ENCODE results near the gene PDE4D. TPM values are rescaled to one million over a fixed set of nuclear protein-coding genes. Genes with fewer than 3 reads are reported as not detected.

Gene PDE4D
- total and polyA plus RNA-seq, 10 of the 15 experiments (the other 5 are each of a cell fraction or from before 2014, with no cell fraction given), result 0.87 to 4.1 (median 2.2) TPM

DNA sequence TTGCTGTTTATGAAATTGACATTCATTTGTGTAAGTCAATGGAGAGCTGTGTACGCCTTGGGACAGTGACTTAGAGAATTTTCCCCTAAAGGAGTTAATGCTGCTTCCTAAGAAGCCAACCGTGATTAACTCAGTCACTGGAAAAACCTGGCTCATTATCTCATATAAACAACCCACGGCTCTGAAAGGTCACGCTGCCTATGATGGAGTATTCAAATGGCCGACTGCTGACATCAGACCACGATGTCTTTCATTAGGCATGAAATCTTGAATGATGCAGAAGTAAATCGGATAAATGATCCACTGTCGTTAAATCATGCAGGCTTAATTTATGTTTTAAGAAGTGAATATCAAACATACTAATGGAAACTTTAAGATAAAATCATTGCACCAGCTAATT, 706.9 kb downstream of the PDE4D start:
- RAD21 ChIA-PET (ENCODE audit: unreplicated experiment), result interaction anchor here (1.4 to 1.6 kb wide), 2 partner anchors 152 to 195 kb away, joined by 3 read pairs; no protein-coding TSS in a partner anchor
- BruUV-seq (replicated peaks), result no TSS peak
- ATAC-seq, result no peak

GRCh38 chr5:59185757-59186385, 707.7 kb downstream of the PDE4D start:
- ChIA-PET SMC1A (ENCODE audit: uncharacterized antibody, unreplicated experiment) (interaction anchor here (0.6 to 1.3 kb wide), 3 partner anchors 151 to 353 kb away, joined by 3 to 10 read pairs (median 3); no protein-coding TSS in a partner anchor), POLR2A (no interaction called here), RAD21 (ENCODE audit: unreplicated experiment) (interaction anchor here (1.1 to 1.6 kb wide), 3 partner anchors 11 to 196 kb away, joined by 3 read pairs; no protein-coding TSS in a partner anchor), CTCF (interaction anchor here (1.0 to 10.7 kb wide), 7 partner anchors 12 to 299 kb away, joined by 3 to 98 read pairs (median 6); no protein-coding TSS in a partner anchor)
- no peak overlapping the region for H3K4me2 ChIP-seq (ENCODE audit: control insufficient read depth, insufficient read depth)
- no peaks in the 10 kb centered on the region for H4K20me1 ChIP-seq (ENCODE audit: control insufficient read depth, insufficient read depth)
- H3K4me1 ChIP-seq (ENCODE audit: control insufficient read depth, insufficient read depth, low read length), result peaks cover under 1% of the 10 kb centered on the region; the same call in 1 of the 2 replicates
- no peak overlapping the region for H3K4me3 ChIP-seq
- TF ChIP-seq, protein P1, sequence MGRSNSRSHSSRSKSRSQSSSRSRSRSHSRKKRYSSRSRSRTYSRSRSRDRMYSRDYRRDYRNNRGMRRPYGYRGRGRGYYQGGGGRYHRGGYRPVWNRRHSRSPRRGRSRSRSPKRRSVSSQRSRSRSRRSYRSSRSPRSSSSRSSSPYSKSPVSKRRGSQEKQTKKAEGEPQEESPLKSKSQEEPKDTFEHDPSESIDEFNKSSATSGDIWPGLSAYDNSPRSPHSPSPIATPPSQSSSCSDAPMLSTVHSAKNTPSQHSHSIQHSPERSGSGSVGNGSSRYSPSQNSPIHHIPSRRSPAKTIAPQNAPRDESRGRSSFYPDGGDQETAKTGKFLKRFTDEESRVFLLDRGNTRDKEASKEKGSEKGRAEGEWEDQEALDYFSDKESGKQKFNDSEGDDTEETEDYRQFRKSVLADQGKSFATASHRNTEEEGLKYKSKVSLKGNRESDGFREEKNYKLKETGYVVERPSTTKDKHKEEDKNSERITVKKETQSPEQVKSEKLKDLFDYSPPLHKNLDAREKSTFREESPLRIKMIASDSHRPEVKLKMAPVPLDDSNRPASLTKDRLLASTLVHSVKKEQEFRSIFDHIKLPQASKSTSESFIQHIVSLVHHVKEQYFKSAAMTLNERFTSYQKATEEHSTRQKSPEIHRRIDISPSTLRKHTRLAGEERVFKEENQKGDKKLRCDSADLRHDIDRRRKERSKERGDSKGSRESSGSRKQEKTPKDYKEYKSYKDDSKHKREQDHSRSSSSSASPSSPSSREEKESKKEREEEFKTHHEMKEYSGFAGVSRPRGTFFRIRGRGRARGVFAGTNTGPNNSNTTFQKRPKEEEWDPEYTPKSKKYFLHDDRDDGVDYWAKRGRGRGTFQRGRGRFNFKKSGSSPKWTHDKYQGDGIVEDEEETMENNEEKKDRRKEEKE (IDR thresholded peaks at IDR 0.05), result no peak
- TF ChIP-seq, protein P2, sequence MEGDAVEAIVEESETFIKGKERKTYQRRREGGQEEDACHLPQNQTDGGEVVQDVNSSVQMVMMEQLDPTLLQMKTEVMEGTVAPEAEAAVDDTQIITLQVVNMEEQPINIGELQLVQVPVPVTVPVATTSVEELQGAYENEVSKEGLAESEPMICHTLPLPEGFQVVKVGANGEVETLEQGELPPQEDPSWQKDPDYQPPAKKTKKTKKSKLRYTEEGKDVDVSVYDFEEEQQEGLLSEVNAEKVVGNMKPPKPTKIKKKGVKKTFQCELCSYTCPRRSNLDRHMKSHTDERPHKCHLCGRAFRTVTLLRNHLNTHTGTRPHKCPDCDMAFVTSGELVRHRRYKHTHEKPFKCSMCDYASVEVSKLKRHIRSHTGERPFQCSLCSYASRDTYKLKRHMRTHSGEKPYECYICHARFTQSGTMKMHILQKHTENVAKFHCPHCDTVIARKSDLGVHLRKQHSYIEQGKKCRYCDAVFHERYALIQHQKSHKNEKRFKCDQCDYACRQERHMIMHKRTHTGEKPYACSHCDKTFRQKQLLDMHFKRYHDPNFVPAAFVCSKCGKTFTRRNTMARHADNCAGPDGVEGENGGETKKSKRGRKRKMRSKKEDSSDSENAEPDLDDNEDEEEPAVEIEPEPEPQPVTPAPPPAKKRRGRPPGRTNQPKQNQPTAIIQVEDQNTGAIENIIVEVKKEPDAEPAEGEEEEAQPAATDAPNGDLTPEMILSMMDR (IDR thresholded peaks at IDR 0.05 in 2 of 3, conservative IDR thresholded peaks at IDR 0.05 in 1 of 3; ENCODE audit: control insufficient read depth in 2 of 3, extremely low read depth in 1 of 3, insufficient read depth in 1 of 3, low read depth in 3 of 3, low read length in 3 of 3), result peak in 1 of 3 experiments; percentile 2; a peak in 1 of 6 replicates
- no peak for ATAC-seq
- no peak for FAIRE-seq
- H2AFZ ChIP-seq (ENCODE audit: control insufficient read depth, low read depth, low read length), result no peak overlapping the region
- no peak overlapping the region for H3K27ac ChIP-seq (ENCODE audit: control insufficient read depth, insufficient read depth)
- no peaks in the 10 kb centered on the region for H3K79me2 ChIP-seq (ENCODE audit: control insufficient read depth, insufficient read depth, low read length)
- BruUV-seq (replicated peaks), result no TSS peak
- in situ Hi-C loops (cut with MboI), result loop anchor here (10.0 to 25.0 kb wide), 2 partner anchors 476 to 609 kb away; no protein-coding TSS in a partner anchor
- H3K9ac ChIP-seq (ENCODE audit: control insufficient read depth, insufficient read depth, low read length), result no peak overlapping the region
- no peaks in the 10 kb centered on the region for H3K9me3 ChIP-seq (replicated peaks; ENCODE audit: control insufficient read depth, insufficient read depth, low read length)
- no peak for DNase-seq (ENCODE audit: low read depth, low spot score)
- no peaks in the 10 kb centered on the region for H3K36me3 ChIP-seq (ENCODE audit: control insufficient read depth in 2 of 2, insufficient read depth in 2 of 2, low read length in 1 of 2)
- 50% methylated on average over 5 of the region's 5 CpGs for WGBS (ENCODE audit: insufficient coverage, insufficient replicate concordance, low lambda C conversion rate, missing lambda C conversion rate)
- intact Hi-C loops (cut with micrococcal nuclease; ENCODE audit: unreplicated experiment), result loop anchor here (5.0 kb wide), 3 partner anchors 181 to 486 kb away; no protein-coding TSS in a partner anchor
- H3K27me3 ChIP-seq (replicated peaks in 1 of 2; ENCODE audit: control insufficient read depth in 2 of 2, insufficient read depth in 2 of 2, low read length in 1 of 2), result no peaks in the 10 kb centered on the region; a peak in 2 of 4 replicates

More for the DNA sequence above, 706.9 kb downstream of the PDE4D start:
- no peak overlapping the region for H3K4me3 ChIP-seq
- intact Hi-C loops (cut with micrococcal nuclease; ENCODE audit: unreplicated experiment) (loop anchor here (5.0 kb wide), 3 partner anchors 181 to 486 kb away; no protein-coding TSS in a partner anchor), in situ Hi-C loops (cut with MboI) (loop anchor here (10.0 to 25.0 kb wide), 2 partner anchors 476 to 608 kb away; no protein-coding TSS in a partner anchor)
- no peaks in the 10 kb centered on the region for H4K20me1 ChIP-seq (ENCODE audit: control insufficient read depth, insufficient read depth)
- ChIA-PET CTCF (interaction anchor here (1.0 to 10.7 kb wide), 5 partner anchors 13 to 1463 kb away, joined by 5 to 98 read pairs (median 31); no protein-coding TSS in a partner anchor), POLR2A (no interaction called here), SMC1A (ENCODE audit: uncharacterized antibody, unreplicated experiment) (interaction anchor here (1.4 to 3.0 kb wide), 3 partner anchors 13 to 201 kb away, joined by 4 to 24 read pairs (median 15); no protein-coding TSS in a partner anchor)
- TF ChIP-seq, protein P3, sequence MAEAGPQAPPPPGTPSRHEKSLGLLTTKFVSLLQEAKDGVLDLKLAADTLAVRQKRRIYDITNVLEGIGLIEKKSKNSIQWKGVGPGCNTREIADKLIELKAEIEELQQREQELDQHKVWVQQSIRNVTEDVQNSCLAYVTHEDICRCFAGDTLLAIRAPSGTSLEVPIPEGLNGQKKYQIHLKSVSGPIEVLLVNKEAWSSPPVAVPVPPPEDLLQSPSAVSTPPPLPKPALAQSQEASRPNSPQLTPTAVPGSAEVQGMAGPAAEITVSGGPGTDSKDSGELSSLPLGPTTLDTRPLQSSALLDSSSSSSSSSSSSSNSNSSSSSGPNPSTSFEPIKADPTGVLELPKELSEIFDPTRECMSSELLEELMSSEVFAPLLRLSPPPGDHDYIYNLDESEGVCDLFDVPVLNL (IDR thresholded peaks at IDR 0.05; ENCODE audit: low read depth, low read length), result no peak
- H3K4me2 ChIP-seq (ENCODE audit: control insufficient read depth, insufficient read depth), result no peak overlapping the region
- no peaks in the 10 kb centered on the region for H3K79me2 ChIP-seq (ENCODE audit: control insufficient read depth, insufficient read depth, low read length)
- H3K27ac ChIP-seq (ENCODE audit: control insufficient read depth, insufficient read depth), result no peak overlapping the region
- H3K36me3 ChIP-seq (ENCODE audit: control insufficient read depth in 2 of 2, insufficient read depth in 2 of 2, low read length in 1 of 2), result no peaks in the 10 kb centered on the region
- no peaks in the 10 kb centered on the region; a peak in 2 of 4 replicates for H3K27me3 ChIP-seq (replicated peaks in 1 of 2; ENCODE audit: control insufficient read depth in 2 of 2, insufficient read depth in 2 of 2, low read length in 1 of 2)
- no peaks in the 10 kb centered on the region for H3K9me3 ChIP-seq (replicated peaks; ENCODE audit: control insufficient read depth, insufficient read depth, low read length)
- FAIRE-seq (no peak), DNase-seq (ENCODE audit: low read depth, low spot score) (no peak)
- no peaks in the 10 kb centered on the region for H3K4me1 ChIP-seq (ENCODE audit: control insufficient read depth, insufficient read depth, low read length)
- H2AFZ ChIP-seq (ENCODE audit: control insufficient read depth, low read depth, low read length), result no peak overlapping the region
- 53% methylated on average over 8 of the region's 8 CpGs for WGBS (ENCODE audit: insufficient coverage, insufficient replicate concordance, low lambda C conversion rate, missing lambda C conversion rate)
- no peak overlapping the region for H3K9ac ChIP-seq (ENCODE audit: control insufficient read depth, insufficient read depth, low read length)

All from GM12878 (cell line).